ENCODE results near the gene SELENOK.

GRCh38 chr3:53919741-53920140 is 28.1 kb upstream of the SELENOK start:
- TF ChIP-seq CTCF (conservative IDR thresholded peaks at IDR 0.05 in 1 of 2, IDR thresholded peaks at IDR 0.05 in 1 of 2; ENCODE audit: extremely low read depth in 1 of 2, insufficient read depth in 1 of 2, low read depth in 1 of 2, low read length in 2 of 2) (no peak), EZH2 (IDR thresholded peaks at IDR 0.05; ENCODE audit: borderline replicate concordance, low read length) (no peak)
